Measurements from ENCODE around the gene ELP1. TPM values are rescaled to one million over a fixed set of nuclear protein-coding genes. Genes with fewer than 3 reads are reported as not detected.

ELP1 gene
- total RNA-seq, 1 donor from 2014 or later: 48.9 TPM

DNA sequence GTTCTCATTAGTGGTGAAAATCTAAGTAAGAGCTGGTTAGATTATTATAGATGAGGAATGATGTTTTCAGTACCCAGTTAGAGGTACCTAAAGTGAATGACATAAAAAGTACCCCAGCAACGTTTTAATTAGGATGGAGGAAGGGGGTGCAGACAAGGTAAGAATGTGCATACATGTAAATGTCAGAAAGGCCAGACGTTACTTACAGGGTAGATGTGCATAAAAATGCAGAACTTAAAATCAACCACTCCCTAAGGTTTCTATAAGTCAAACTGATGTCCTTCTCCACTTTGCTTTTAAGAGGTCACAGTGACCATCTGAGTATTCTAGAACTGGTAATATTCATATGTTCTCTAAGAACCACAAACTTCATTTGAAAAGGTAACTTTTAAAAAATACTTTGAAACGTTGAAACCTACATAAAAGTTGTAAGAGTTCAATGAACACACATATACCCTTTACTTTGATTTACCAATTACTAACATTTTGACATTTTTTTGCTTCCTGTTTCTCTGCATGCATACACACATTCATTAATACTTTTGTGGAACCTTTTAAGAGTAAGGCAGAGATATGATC is 53.1 kb downstream of the ELP1 start:
- no peak for TF ChIP-seq CTCF (conservative IDR thresholded peaks at IDR 0.05)
- H3K27ac Mint-ChIP-seq (ENCODE audit: unreplicated experiment): no peak overlapping the region
- H3K9me3 Mint-ChIP-seq: peaks cover 3% of the 10 kb centered on the region
- H3K4me3 Mint-ChIP-seq: no peak overlapping the region
- H3K27me3 Mint-ChIP-seq (ENCODE audit: low read depth): no peaks in the 10 kb centered on the region
- no peaks in the 10 kb centered on the region for H3K4me1 Mint-ChIP-seq
- H3K36me3 Mint-ChIP-seq (ENCODE audit: low read depth): peaks cover 24% of the 10 kb centered on the region
- DNase-seq (ENCODE audit: low read depth, low spot score): no peak

- Mint-ChIP-seq H3K4me3 (no peak overlapping the region), H3K36me3 (ENCODE audit: low read depth) (peaks cover 31% of the 10 kb centered on the region), H3K27ac (ENCODE audit: unreplicated experiment) (no peak overlapping the region), H3K4me1 (no peaks in the 10 kb centered on the region), H3K27me3 (ENCODE audit: low read depth) (no peaks in the 10 kb centered on the region), H3K9me3 (no peaks in the 10 kb centered on the region)
- DNase-seq (ENCODE audit: low read depth, low spot score): no peak
- no peak for TF ChIP-seq CTCF (conservative IDR thresholded peaks at IDR 0.05)
Measured at GRCh38 chr9:108877524-108877923, 56.4 kb downstream of the ELP1 start.

DNA sequence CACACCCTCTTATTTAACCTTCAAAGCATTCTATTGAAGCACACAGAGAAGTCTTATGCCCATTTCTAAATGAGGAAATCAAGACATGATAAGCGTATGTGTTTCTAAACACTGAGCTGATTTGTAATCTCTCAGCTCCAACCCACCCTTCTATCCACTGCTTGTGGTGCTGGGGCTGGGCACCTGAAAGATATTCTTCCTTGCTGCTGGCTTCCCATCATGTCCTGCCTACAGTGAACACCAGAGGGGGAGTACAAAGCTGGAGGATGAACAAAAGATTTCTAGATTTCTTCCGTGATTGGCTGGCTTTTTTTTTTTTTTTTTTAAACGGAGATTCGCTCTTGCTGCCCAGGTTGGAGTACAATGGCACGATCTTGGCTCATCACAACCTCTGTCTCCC is 57.5 kb downstream of the ELP1 start:
- Mint-ChIP-seq H3K27ac (ENCODE audit: unreplicated experiment) (no peak overlapping the region), H3K4me3 (no peak overlapping the region), H3K4me1 (no peaks in the 10 kb centered on the region), H3K36me3 (ENCODE audit: low read depth) (peaks cover 37% of the 10 kb centered on the region), H3K9me3 (no peaks in the 10 kb centered on the region), H3K27me3 (ENCODE audit: low read depth) (no peaks in the 10 kb centered on the region)
- no peak for DNase-seq (ENCODE audit: low read depth, low spot score)
- TF ChIP-seq CTCF (conservative IDR thresholded peaks at IDR 0.05): no peak

- Mint-ChIP-seq H3K4me3 (no peak overlapping the region), H3K9me3 (no peaks in the 10 kb centered on the region), H3K27ac (ENCODE audit: unreplicated experiment) (no peak overlapping the region), H3K27me3 (ENCODE audit: low read depth) (no peaks in the 10 kb centered on the region), H3K4me1 (no peaks in the 10 kb centered on the region), H3K36me3 (ENCODE audit: low read depth) (peaks cover 40% of the 10 kb centered on the region)
- DNase-seq (ENCODE audit: low read depth, low spot score): no peak
- no peak for TF ChIP-seq CTCF (conservative IDR thresholded peaks at IDR 0.05)
Measured at GRCh38 chr9:108874058-108874788, 59.7 kb downstream of the ELP1 start.

DNA sequence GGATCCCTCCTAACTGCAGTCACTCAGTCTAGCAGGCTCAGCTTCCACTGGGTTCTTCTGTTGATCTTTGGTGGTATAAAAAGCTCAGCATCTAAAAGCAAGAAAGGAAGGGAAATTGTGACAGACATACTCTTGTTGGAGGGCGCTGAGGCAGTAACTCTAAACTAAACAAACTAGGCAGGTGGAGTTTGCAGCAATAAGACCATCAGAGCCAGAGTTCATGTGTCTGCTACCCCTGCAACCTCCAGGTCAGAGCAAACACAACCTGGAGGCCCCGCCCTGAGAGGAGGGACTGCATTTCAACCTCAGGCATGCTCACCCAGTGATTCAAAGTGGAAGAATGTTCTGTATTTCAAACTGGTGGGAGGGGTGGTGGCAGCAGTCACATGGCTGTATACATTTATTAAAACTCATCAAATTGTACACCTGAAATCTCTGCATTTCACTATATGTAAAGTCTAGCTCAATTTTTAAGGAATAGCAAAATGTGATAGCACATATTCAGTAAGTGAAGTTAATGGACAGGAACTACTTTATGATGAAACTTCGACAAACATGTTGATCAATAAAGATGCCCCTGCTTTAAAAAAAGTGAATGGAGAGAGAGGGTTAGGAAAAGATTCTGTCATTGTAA is 64.7 kb downstream of the ELP1 start:
- no peak for TF ChIP-seq CTCF (conservative IDR thresholded peaks at IDR 0.05)
- Mint-ChIP-seq H3K36me3 (ENCODE audit: low read depth) (peaks cover 32% of the 10 kb centered on the region), H3K4me3 (no peak overlapping the region), H3K27ac (ENCODE audit: unreplicated experiment) (no peak overlapping the region), H3K4me1 (no peaks in the 10 kb centered on the region), H3K27me3 (ENCODE audit: low read depth) (no peaks in the 10 kb centered on the region), H3K9me3 (no peaks in the 10 kb centered on the region)
- DNase-seq (ENCODE audit: low read depth, low spot score): no peak
